Neural progenitor cell (in vitro differentiated cells): ENCODE results near the gene SUN5.

ENCODE experiments used
- EZH2 ChIP-seq: fragments of 200-600 bp; sonication (generic); IDR thresholded peaks from 2 replicates; pipeline ENCODE4 v1.6.1; 2017; ENCODE audit warnings: antibody characterized with exemption, mild to moderate bottlenecking, moderate library complexity
- TF ChIP-seq, protein P1 (sequence below): fragments of 200-600 bp; sonication (generic); IDR thresholded peaks from 2 replicates; pipeline ENCODE4 v1.5.1; 2017; ENCODE audit warnings: antibody characterized with exemption, mild to moderate bottlenecking

DNA sequence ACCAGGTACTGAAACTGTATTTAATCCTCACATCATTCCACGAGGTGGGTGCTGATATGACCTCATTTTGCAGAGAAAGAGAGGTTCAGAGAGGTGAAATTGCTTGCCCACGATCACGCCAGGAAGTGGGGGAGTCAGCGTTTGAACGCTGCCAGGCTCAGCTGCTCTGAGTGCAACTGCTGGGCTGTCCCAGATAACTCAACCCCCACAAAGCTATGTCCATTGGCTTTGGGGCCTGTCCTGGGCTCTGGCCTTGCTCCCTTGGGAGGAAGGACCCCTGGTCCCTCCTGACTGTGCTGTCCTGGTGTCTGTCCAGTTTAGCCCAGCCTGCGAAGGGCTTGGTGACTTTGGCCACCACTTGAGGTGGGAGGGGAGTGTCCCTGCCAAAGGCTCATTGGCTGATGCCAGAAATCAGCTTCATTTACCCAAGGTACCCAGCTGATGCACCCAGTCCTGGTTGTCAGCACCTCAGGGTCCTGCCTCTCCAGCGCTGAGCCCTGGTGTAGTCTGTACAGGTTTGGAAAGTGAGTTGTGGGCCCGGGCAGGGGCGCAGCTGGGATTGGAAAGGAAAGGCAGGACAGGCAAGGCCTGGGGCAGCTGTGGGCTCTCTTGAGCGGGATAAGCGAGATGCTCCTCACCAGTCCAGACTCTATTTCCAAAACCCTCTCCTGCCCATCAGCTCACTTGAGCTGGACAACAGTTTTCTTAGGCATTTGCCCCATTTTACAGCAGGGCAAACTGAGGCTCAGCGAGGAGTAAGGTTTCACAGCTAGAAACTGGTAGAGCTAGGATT lies 38.5 kb downstream of the SUN5 start:
- TF ChIP-seq, protein P1, sequence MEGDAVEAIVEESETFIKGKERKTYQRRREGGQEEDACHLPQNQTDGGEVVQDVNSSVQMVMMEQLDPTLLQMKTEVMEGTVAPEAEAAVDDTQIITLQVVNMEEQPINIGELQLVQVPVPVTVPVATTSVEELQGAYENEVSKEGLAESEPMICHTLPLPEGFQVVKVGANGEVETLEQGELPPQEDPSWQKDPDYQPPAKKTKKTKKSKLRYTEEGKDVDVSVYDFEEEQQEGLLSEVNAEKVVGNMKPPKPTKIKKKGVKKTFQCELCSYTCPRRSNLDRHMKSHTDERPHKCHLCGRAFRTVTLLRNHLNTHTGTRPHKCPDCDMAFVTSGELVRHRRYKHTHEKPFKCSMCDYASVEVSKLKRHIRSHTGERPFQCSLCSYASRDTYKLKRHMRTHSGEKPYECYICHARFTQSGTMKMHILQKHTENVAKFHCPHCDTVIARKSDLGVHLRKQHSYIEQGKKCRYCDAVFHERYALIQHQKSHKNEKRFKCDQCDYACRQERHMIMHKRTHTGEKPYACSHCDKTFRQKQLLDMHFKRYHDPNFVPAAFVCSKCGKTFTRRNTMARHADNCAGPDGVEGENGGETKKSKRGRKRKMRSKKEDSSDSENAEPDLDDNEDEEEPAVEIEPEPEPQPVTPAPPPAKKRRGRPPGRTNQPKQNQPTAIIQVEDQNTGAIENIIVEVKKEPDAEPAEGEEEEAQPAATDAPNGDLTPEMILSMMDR = no peak
- TF ChIP-seq EZH2 = no peak
